HFFc6 (cell line): Measurements from ENCODE around the gene ADAMTS20. TPM values are rescaled to one million over a fixed set of nuclear protein-coding genes. Genes with fewer than 3 reads are reported as not detected.

Experiments
- DNase-seq: peaks from one replicate; pipeline ENCODE4 v3.0.0-alpha.2; 2018
- H3K27ac Mint-ChIP-seq: 2 replicates; pipeline ENCODE4 v1.8.0; 2020; ENCODE audit warnings: mild to moderate bottlenecking, mixed read lengths
- H3K27me3 Mint-ChIP-seq: 2 replicates; pipeline ENCODE4 v1.8.0; 2021; ENCODE audit warnings: mild to moderate bottlenecking, moderate library complexity, mixed read lengths; ENCODE audit not compliant: insufficient read depth
- H3K36me3 Mint-ChIP-seq: 2 replicates; pipeline ENCODE4 v1.8.0; 2021; ENCODE audit warnings: low read depth, mixed read lengths
- H3K4me1 Mint-ChIP-seq: 2 replicates; pipeline ENCODE4 v1.8.0; 2020; ENCODE audit warnings: low read depth, mixed read lengths
- H3K4me3 Mint-ChIP-seq: 2 replicates; pipeline ENCODE4 v1.8.0; 2020; ENCODE audit warnings: mild to moderate bottlenecking, moderate library complexity, mixed read lengths
- H3K9me3 Mint-ChIP-seq: 2 replicates; pipeline ENCODE4 v1.8.0; 2020; ENCODE audit warnings: mild to moderate bottlenecking, mixed read lengths
- CTCF ChIP-seq: fragments of 200-600 bp; sonication (generic); IDR thresholded peaks from 2 replicates; pipeline ENCODE4 v1.5.0; 2021; ENCODE audit warnings: antibody characterized with exemption, mild to moderate bottlenecking
- long read RNA-seq: library from polyadenylated mRNA; unstranded; transcript quantifications from one replicate; pipeline ENCODE4 v2.0.0, GENCODE V29; 2019
- total RNA-seq, 6 experiments: library from RNA; stranded (reverse); fragmentation: NEBNext Ultra II Directional; extraction: Animal tissue kit (Norgen Biotek cat#: 25700); gene quantifications; 2 replicates in 1 of 6; 3 replicates in 5 of 6; pipeline ENCODE4 v1.2.3, GENCODE V29; 2021

ADAMTS20 gene
- not detected for total RNA-seq
- long read RNA-seq, result 0 reads

DNA sequence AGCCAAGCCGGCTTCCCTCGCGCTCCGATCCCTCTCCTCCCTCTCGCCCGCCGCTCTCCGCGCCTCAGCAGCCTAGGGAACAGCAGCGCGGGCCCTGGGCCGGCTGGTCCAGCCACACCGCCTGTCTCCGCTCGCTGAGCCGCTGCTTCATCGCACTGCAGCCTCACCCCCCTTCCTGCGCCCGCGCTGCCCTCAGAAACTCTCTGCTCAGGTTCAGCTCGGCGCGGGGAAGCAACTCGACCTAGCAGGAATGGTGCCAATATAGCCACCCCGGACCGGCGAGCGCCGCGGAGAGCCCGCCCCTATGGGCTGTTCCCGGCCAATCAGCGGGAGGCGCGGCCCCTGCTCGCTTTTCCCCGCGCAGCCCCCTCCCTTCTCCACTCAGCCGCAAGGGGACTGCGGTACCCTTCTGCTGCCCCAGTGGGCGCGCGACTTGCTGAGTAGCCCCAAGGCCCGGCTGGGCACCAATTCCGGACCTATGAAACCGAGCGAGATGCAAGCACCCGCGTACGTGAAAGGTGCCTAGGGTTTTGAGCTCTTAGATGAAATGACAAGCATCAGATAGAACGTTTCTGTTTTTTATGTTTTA is at the start of gene ADAMTS20:
TSS of gene ADAMTS20 (minus strand) at position 233 of the 589 bp plus-strand sequence. CDS start 282 bp downstream, outside the sequence.
- Mint-ChIP-seq H3K36me3 (no peaks in the 10 kb centered on the region), H3K27ac (no peak within 1 kb of the TSS), H3K4me3 (no peak within 1 kb of the TSS), H3K4me1 (no peaks in the 10 kb centered on the region), H3K27me3 (peaks cover 2% of the 10 kb centered on the region; the same call in 1 of the 2 replicates), H3K9me3 (peaks cover 39% of the 10 kb centered on the region)
- DNase-seq, result no peak
- TF ChIP-seq CTCF, result no peak

DNA sequence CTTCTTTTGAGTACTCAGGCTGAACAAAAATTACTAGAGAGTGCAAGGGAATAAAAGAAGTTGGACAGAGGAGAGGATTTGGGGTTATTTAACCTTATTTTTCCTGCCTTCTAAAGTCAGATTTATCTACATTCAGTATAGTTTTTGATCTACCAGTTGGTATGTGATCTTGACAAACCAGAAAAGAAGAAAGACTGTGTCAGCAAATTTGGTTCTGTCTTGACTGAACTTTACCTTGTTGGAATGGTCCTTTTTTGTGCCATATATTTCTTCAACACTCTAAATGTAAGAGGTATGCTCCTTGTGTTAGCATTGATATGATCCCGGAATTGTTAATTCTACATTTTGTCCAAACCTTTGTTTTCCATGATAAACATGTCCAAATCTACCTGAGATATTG is 47.7 kb upstream of the ADAMTS20 start:
- no peaks in the 10 kb centered on the region for H3K27me3 Mint-ChIP-seq
- no peak for TF ChIP-seq CTCF
- H3K9me3 Mint-ChIP-seq, result no peaks in the 10 kb centered on the region
- no peak for DNase-seq
- H3K4me3 Mint-ChIP-seq, result no peak overlapping the region
- H3K27ac Mint-ChIP-seq, result no peak overlapping the region
- no peaks in the 10 kb centered on the region for H3K4me1 Mint-ChIP-seq
- no peaks in the 10 kb centered on the region for H3K36me3 Mint-ChIP-seq

DNA sequence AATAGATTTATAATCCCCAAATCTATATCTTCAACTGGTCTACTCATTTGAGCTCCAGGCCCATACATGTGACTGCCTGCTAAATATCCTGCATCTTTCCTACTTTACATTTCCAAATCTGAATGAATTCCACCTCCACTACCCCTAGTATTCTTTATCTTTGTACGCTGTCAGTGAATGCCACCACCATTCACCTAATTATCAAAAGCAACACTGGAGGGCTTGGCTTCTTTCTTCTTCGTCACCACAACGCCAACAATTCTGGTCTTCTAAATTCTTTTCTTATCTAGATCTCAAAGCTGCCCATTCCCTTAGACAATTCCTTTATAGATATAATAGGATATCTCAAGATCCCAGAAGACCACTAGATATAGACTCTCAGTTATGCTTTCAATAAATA is 47.1 kb upstream of the ADAMTS20 start:
- H3K9me3 Mint-ChIP-seq, result no peaks in the 10 kb centered on the region

GRCh38 chr12:43590307-43590706 is 38.3 kb upstream of the ADAMTS20 start:
- H3K27me3 Mint-ChIP-seq, result no peaks in the 10 kb centered on the region
- no peaks in the 10 kb centered on the region for H3K4me1 Mint-ChIP-seq
- H3K9me3 Mint-ChIP-seq, result no peaks in the 10 kb centered on the region; the same call in 1 of the 2 replicates
- no peak overlapping the region for H3K27ac Mint-ChIP-seq
- H3K36me3 Mint-ChIP-seq, result no peaks in the 10 kb centered on the region
- no peak for DNase-seq
- TF ChIP-seq CTCF, result no peak
- H3K4me3 Mint-ChIP-seq, result no peak overlapping the region

More for the DNA sequence above, 47.1 kb upstream of the ADAMTS20 start:
- H3K27ac Mint-ChIP-seq, result no peak overlapping the region
- no peaks in the 10 kb centered on the region for H3K27me3 Mint-ChIP-seq
- H3K4me3 Mint-ChIP-seq, result no peak overlapping the region
- no peak for DNase-seq
- TF ChIP-seq CTCF, result no peak
- H3K36me3 Mint-ChIP-seq, result no peaks in the 10 kb centered on the region
- no peaks in the 10 kb centered on the region for H3K4me1 Mint-ChIP-seq

DNA sequence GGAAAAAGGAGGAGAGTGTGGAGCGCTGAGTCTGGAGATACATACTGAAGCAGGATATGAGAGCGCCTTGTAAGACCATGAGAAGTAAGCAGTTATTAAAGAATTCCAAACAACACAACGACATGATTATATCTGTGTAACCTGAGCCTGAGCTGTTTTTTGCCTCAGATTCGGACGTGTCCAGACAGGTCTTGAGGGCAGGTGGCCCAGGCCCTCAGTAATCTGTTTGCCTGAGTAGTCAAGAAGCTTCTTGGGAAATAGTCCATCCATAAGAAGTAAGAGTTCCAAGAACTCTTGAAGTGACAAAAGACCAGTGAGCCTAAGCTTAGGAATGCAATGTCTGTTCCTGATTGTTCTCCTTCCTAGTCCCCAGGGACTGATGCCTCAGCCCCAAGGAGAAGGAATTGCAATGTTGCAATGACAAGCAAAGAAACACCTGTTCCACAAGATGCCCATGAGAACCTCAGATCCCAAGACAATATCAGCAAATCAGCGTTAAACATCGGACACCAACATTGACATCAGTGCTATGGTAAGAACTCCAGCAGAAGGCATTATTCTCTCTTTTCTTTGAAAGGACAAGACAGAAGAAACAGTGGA is 34.7 kb upstream of the ADAMTS20 start:
- Mint-ChIP-seq H3K27me3 (no peaks in the 10 kb centered on the region), H3K36me3 (no peaks in the 10 kb centered on the region), H3K4me3 (no peak overlapping the region), H3K9me3 (no peaks in the 10 kb centered on the region; the same call in 1 of the 2 replicates), H3K4me1 (no peaks in the 10 kb centered on the region), H3K27ac (no peak overlapping the region)
- DNase-seq, result no peak
- TF ChIP-seq CTCF, result no peak
